ENCODE results near the gene CENPS.
A peak's percentile ranks its signal among the peaks of the same experiment; 100 is the strongest.

Gene CENPS

DNA sequence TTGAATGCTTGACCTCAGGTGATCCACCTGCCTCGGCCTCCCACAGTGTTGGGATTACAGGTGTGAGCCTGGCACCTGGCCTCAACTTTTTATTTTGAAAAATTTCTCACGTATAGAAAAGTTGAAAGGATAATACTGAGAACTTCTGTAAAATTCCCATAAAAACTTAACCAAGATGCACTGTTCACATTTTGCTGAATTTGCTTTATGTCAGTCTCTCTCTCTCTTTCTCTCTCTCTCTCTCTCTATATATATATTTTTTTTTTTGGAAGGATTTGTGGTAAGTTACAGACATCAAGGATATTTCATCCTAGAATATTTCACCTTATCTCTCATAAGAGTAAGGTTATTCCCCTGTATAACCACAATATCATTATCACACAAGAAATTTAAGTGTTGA is 50.4 kb downstream of the CENPS start:
- Histone ChIP-seq H2BK5ac (ENCODE audit: low read depth, low read length, poor library complexity) (no peak overlapping the region), H3K18ac (ENCODE audit: low read length) (no peak overlapping the region), H2AK5ac (ENCODE audit: low read length) (no peak overlapping the region), H3K14ac (ENCODE audit: low read length) (no peak overlapping the region), H3K27ac (ENCODE audit: low read depth, low read length) (no peak overlapping the region), H3K79me2 (ENCODE audit: control insufficient read depth, insufficient read depth, low read length, poor library complexity) (no peaks in the 10 kb centered on the region), H3K79me1 (ENCODE audit: low read length) (no peaks in the 10 kb centered on the region), H3K23ac (ENCODE audit: low read length) (no peak overlapping the region), H4K91ac (ENCODE audit: low read depth, low read length) (no peak overlapping the region), H3K4me3 (ENCODE audit: low read depth, low read length) (no peak overlapping the region), H3K36me3 (ENCODE audit: control insufficient read depth in 1 of 2, insufficient read depth in 2 of 2, low read length in 2 of 2) (peaks cover 0 to 3% of the 10 kb centered on the region in 2 experiments), H3K9ac (ENCODE audit: low read length) (no peak overlapping the region), H3K27me3 (ENCODE audit: insufficient read depth, low read length) (no peaks in the 10 kb centered on the region), H3K9me3 (ENCODE audit: insufficient read depth, low read depth, low read length) (no peaks in the 10 kb centered on the region), H2AFZ (ENCODE audit: insufficient read depth, low read length, poor library complexity) (no peak overlapping the region), H4K8ac (ENCODE audit: low read depth, low read length) (no peak overlapping the region), H4K12ac (ENCODE audit: low read depth, low read length) (no peak overlapping the region), H3K4me2 (ENCODE audit: low read length) (no peak overlapping the region), H2BK12ac (ENCODE audit: low read length) (no peak overlapping the region), H2BK120ac (ENCODE audit: insufficient read depth, low read length, poor library complexity) (no peak overlapping the region), H3K4ac (ENCODE audit: low read depth, low read length) (no peak overlapping the region), H3K4me1 (ENCODE audit: control insufficient read depth in 1 of 2, insufficient read depth in 2 of 2, low read length in 2 of 2) (peaks cover 0 to 2% of the 10 kb centered on the region in 2 experiments)
- no peak for DNase-seq
- WGBS (ENCODE audit: extremely low coverage, insufficient coverage, insufficient read length), result no CpG with 5 or more reads among the region's 2 CpGs

DNA sequence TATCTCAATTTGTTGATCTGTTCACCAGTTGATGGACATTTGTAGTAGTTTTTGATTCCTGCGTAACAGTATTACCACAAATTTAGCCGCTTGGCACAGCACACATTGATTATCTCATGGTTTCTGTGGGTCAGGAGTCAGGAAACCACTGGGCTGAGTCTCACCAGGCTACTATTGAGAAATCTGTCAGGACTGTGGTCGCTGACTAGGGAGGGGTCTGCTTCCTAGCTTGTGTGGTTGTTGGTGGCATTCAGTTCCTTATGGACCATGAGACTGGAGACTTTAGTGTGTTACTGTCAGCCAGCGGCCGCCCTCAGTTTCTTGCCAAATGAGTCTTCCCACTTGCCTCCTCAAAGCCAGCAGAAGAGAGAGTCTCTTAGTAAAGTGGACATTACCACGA is 54.3 kb downstream of the CENPS start:
- no peak overlapping the region for H3K4me3 ChIP-seq (ENCODE audit: low read depth, low read length)
- H4K12ac ChIP-seq (ENCODE audit: low read depth, low read length), result no peak overlapping the region
- WGBS (ENCODE audit: extremely low coverage, insufficient coverage, insufficient read length), result no CpG with 5 or more reads among the region's 6 CpGs
- H3K79me1 ChIP-seq (ENCODE audit: low read length), result no peaks in the 10 kb centered on the region
- no peak overlapping the region for H3K4me2 ChIP-seq (ENCODE audit: low read length)
- H3K79me2 ChIP-seq (ENCODE audit: control insufficient read depth, insufficient read depth, low read length, poor library complexity), result no peaks in the 10 kb centered on the region
- H3K23ac ChIP-seq (ENCODE audit: low read length), result no peak overlapping the region
- peaks cover 0 to 2% of the 10 kb centered on the region in 2 experiments for H3K36me3 ChIP-seq (ENCODE audit: control insufficient read depth in 1 of 2, insufficient read depth in 2 of 2, low read length in 2 of 2)
- no peak overlapping the region for H3K9ac ChIP-seq (ENCODE audit: low read length)
- no peak overlapping the region for H2AK5ac ChIP-seq (ENCODE audit: low read length)
- H3K9me3 ChIP-seq (ENCODE audit: insufficient read depth, low read depth, low read length), result no peaks in the 10 kb centered on the region
- H3K18ac ChIP-seq (ENCODE audit: low read length), result no peak overlapping the region
- no peak overlapping the region for H2BK5ac ChIP-seq (ENCODE audit: low read depth, low read length, poor library complexity)
- H2BK120ac ChIP-seq (ENCODE audit: insufficient read depth, low read length, poor library complexity), result no peak overlapping the region
- H4K8ac ChIP-seq (ENCODE audit: low read depth, low read length), result no peak overlapping the region
- H3K4ac ChIP-seq (ENCODE audit: low read depth, low read length), result peak overlapping the region; percentile 5
- H2BK12ac ChIP-seq (ENCODE audit: low read length), result no peak overlapping the region
- H3K27me3 ChIP-seq (ENCODE audit: insufficient read depth, low read length), result no peaks in the 10 kb centered on the region
- no peaks in the 10 kb centered on the region for H3K4me1 ChIP-seq (ENCODE audit: control insufficient read depth in 1 of 2, insufficient read depth in 2 of 2, low read length in 2 of 2)
- no peak overlapping the region for H4K91ac ChIP-seq (ENCODE audit: low read depth, low read length)
- no peak overlapping the region for H3K14ac ChIP-seq (ENCODE audit: low read length)
- peak in 1 of 2 donors; percentile 6 for DNase-seq
- no peak overlapping the region for H3K27ac ChIP-seq (ENCODE audit: low read depth, low read length)
- H2AFZ ChIP-seq (ENCODE audit: insufficient read depth, low read length, poor library complexity), result no peak overlapping the region

DNA sequence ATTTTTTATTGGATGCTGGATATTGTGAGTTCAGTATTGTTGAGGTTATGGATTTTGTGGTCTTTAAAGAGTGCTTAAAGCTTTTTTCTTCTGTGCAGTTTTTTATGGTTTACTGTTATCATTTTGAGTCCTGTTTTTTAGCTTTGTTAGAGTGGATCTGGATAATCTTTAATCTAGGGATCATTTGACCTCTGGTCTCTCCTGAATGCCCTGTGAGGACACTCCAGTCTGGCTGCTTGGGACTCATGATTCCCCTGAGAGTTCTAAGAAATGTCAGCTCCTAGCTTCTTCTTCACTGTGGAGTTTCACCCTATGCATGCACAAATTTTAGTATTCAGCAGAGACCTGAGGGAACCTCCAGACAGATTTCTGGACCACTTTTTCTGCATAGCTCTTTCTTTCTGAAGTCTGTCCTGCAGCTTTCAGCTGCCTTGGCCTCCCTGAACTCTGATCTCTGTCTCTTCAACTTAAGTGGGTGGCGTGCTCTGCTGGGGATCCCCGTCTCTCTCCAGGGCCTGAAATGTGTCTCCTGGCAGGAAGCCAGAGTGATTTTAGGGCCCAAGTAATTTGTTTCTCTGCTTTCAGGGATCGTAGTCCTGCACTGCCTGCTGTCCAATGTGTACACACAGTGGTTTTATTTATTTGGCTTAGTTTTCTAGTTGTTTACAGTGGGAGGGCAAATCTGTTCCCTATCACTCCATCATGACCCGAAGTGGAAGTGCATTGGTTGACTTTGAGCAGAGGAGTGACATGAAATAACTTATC is 59.2 kb downstream of the CENPS start:
- H2BK120ac ChIP-seq (ENCODE audit: insufficient read depth, low read length, poor library complexity), result no peak overlapping the region
- H2BK5ac ChIP-seq (ENCODE audit: low read depth, low read length, poor library complexity), result no peak overlapping the region
- H3K4ac ChIP-seq (ENCODE audit: low read depth, low read length), result no peak overlapping the region
- no peak overlapping the region for H2AK5ac ChIP-seq (ENCODE audit: low read length)
- no peaks in the 10 kb centered on the region for H3K4me1 ChIP-seq (ENCODE audit: control insufficient read depth in 1 of 2, insufficient read depth in 2 of 2, low read length in 2 of 2)
- H2AFZ ChIP-seq (ENCODE audit: insufficient read depth, low read length, poor library complexity), result no peak overlapping the region
- no CpG with 5 or more reads among the region's 4 CpGs for WGBS (ENCODE audit: extremely low coverage, insufficient coverage, insufficient read length)
- H3K23ac ChIP-seq (ENCODE audit: low read length), result no peak overlapping the region
- H3K36me3 ChIP-seq (ENCODE audit: control insufficient read depth in 1 of 2, insufficient read depth in 2 of 2, low read length in 2 of 2), result no peaks in the 10 kb centered on the region
- H3K14ac ChIP-seq (ENCODE audit: low read length), result no peak overlapping the region
- no peak overlapping the region for H3K4me3 ChIP-seq (ENCODE audit: low read depth, low read length)
- H4K8ac ChIP-seq (ENCODE audit: low read depth, low read length), result no peak overlapping the region
- no peak overlapping the region for H3K4me2 ChIP-seq (ENCODE audit: low read length)
- H3K9ac ChIP-seq (ENCODE audit: low read length), result no peak overlapping the region
- no peaks in the 10 kb centered on the region for H3K9me3 ChIP-seq (ENCODE audit: insufficient read depth, low read depth, low read length)
- H4K91ac ChIP-seq (ENCODE audit: low read depth, low read length), result no peak overlapping the region
- no peaks in the 10 kb centered on the region for H3K79me1 ChIP-seq (ENCODE audit: low read length)
- no peak overlapping the region for H3K18ac ChIP-seq (ENCODE audit: low read length)
- no peaks in the 10 kb centered on the region for H3K79me2 ChIP-seq (ENCODE audit: control insufficient read depth, insufficient read depth, low read length, poor library complexity)
- H3K27me3 ChIP-seq (ENCODE audit: insufficient read depth, low read length), result no peaks in the 10 kb centered on the region
- no peak overlapping the region for H3K27ac ChIP-seq (ENCODE audit: low read depth, low read length)
- no peak for DNase-seq
- H4K12ac ChIP-seq (ENCODE audit: low read depth, low read length), result no peak overlapping the region
- no peak overlapping the region for H2BK12ac ChIP-seq (ENCODE audit: low read length)

GRCh38 chr1:10490286-10490970 is 60.2 kb downstream of the CENPS start:
- H3K14ac ChIP-seq (ENCODE audit: low read length), result no peak overlapping the region
- no peak overlapping the region for H4K8ac ChIP-seq (ENCODE audit: low read depth, low read length)
- no peak overlapping the region for H3K23ac ChIP-seq (ENCODE audit: low read length)
- H3K4me1 ChIP-seq (ENCODE audit: control insufficient read depth in 1 of 2, insufficient read depth in 2 of 2, low read length in 2 of 2), result peaks cover 2% of the 10 kb centered on the region in 2 experiments
- no peak for DNase-seq
- no peak overlapping the region for H3K18ac ChIP-seq (ENCODE audit: low read length)
- no peak overlapping the region for H3K4me3 ChIP-seq (ENCODE audit: low read depth, low read length)
- H3K9ac ChIP-seq (ENCODE audit: low read length), result no peak overlapping the region
- H3K4me2 ChIP-seq (ENCODE audit: low read length), result no peak overlapping the region
- H3K36me3 ChIP-seq (ENCODE audit: control insufficient read depth in 1 of 2, insufficient read depth in 2 of 2, low read length in 2 of 2), result no peaks in the 10 kb centered on the region
- H3K79me1 ChIP-seq (ENCODE audit: low read length), result no peaks in the 10 kb centered on the region
- no peak overlapping the region for H2AFZ ChIP-seq (ENCODE audit: insufficient read depth, low read length, poor library complexity)
- H3K79me2 ChIP-seq (ENCODE audit: control insufficient read depth, insufficient read depth, low read length, poor library complexity), result no peaks in the 10 kb centered on the region
- H4K91ac ChIP-seq (ENCODE audit: low read depth, low read length), result no peak overlapping the region
- no peak overlapping the region for H3K4ac ChIP-seq (ENCODE audit: low read depth, low read length)
- H2AK5ac ChIP-seq (ENCODE audit: low read length), result no peak overlapping the region
- H3K9me3 ChIP-seq (ENCODE audit: insufficient read depth, low read depth, low read length), result no peaks in the 10 kb centered on the region
- H4K12ac ChIP-seq (ENCODE audit: low read depth, low read length), result no peak overlapping the region
- H2BK12ac ChIP-seq (ENCODE audit: low read length), result no peak overlapping the region
- H3K27ac ChIP-seq (ENCODE audit: low read depth, low read length), result no peak overlapping the region
- no CpG with 5 or more reads among the region's 12 CpGs for WGBS (ENCODE audit: extremely low coverage, insufficient coverage, insufficient read length)
- no peaks in the 10 kb centered on the region for H3K27me3 ChIP-seq (ENCODE audit: insufficient read depth, low read length)
- H2BK120ac ChIP-seq (ENCODE audit: insufficient read depth, low read length, poor library complexity), result no peak overlapping the region
- H2BK5ac ChIP-seq (ENCODE audit: low read depth, low read length, poor library complexity), result no peak overlapping the region
